Activated CD8-positive, alpha-beta T cell treated with anti-CD3 and anti-CD28 coated beads for 36 hours (primary cell): ENCODE measurements around the gene GPR139. TPM values are rescaled to one million over a fixed set of nuclear protein-coding genes. Genes with fewer than 3 reads are reported as not detected.

Experiments
- ATAC-seq: fragments of 200-7000 bp; cut with Tn5 transposase; one replicate; pipeline ENCODE4 v1.10.0; 2021; ENCODE audit warnings: mild to moderate bottlenecking, moderate library complexity
- CTCF ChIA-PET: fragments of 350-600 bp; sonication (Branson Sonifier 250); formaldehyde crosslinking; loops from one replicate; lab custom pipeline; 2021; ENCODE audit warnings: antibody characterized with exemption; lab: Charles Lee
- POLR2A ChIA-PET: fragments of 350-600 bp; sonication (Branson Sonifier 250); formaldehyde crosslinking; loops from one replicate; lab custom pipeline; 2021; ENCODE audit warnings: antibody characterized with exemption; lab: Charles Lee
- DNase-seq: peaks from one replicate; pipeline ENCODE4 v3.0.0-alpha.2; 2020
- H3K27ac Mint-ChIP-seq: one replicate; pipeline ENCODE4 v1.8.0; 2021; ENCODE audit warnings: mild to moderate bottlenecking, mixed read lengths
- H3K27me3 Mint-ChIP-seq: one replicate; pipeline ENCODE4 v1.8.0; 2021; ENCODE audit warnings: mixed read lengths
- H3K36me3 Mint-ChIP-seq: one replicate; pipeline ENCODE4 v1.8.0; 2021; ENCODE audit warnings: low read depth, mixed read lengths
- H3K4me1 Mint-ChIP-seq: one replicate; pipeline ENCODE4 v1.8.0; 2021; ENCODE audit warnings: low read depth, mixed read lengths
- H3K4me3 Mint-ChIP-seq: one replicate; pipeline ENCODE4 v1.8.0; 2021; ENCODE audit warnings: mild to moderate bottlenecking, moderate library complexity, mixed read lengths
- H3K9me3 Mint-ChIP-seq: one replicate; pipeline ENCODE4 v1.8.0; 2021; ENCODE audit warnings: mixed read lengths
- intact Hi-C: fragments of 100-400 bp; cut with micrococcal nuclease; formaldehyde crosslinking; loops from one replicate; pipeline ENCODE4 v1.10.0; 2022
- total RNA-seq, 2 experiments: library from RNA; stranded (reverse); gene quantifications; one replicate each; pipeline ENCODE4 v1.2.3, GENCODE V29; 2021
- TF ChIP-seq, protein P1 (sequence below): fragments of 200-600 bp; IDR thresholded peaks from one replicate; pipeline ENCODE4 v1.8.0; 2022; ENCODE audit warnings: antibody characterized with exemption, mild to moderate bottlenecking

Gene GPR139
- total RNA-seq, 2 experiments from 2014 or later: not detected

DNA sequence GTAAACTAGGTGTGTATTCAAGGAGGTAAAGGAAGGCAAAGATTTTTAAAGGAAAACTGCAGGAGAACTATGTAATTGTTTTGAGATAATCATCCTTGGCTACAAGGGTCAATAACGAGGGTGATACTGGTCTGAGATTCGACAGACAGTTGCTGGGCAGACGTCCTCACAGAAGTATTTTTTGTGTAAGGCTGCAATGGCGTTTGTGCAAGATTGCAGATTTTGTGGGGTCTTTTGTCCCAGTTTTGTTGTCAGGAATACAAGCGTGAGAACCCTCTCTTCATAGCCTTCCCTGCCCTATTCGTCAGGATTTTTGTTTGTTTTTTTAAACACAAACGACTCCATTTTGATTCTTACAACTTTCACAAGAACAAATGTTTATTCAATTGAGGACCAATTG lies 57.5 kb downstream of the GPR139 start:
- TF ChIP-seq, protein P1, sequence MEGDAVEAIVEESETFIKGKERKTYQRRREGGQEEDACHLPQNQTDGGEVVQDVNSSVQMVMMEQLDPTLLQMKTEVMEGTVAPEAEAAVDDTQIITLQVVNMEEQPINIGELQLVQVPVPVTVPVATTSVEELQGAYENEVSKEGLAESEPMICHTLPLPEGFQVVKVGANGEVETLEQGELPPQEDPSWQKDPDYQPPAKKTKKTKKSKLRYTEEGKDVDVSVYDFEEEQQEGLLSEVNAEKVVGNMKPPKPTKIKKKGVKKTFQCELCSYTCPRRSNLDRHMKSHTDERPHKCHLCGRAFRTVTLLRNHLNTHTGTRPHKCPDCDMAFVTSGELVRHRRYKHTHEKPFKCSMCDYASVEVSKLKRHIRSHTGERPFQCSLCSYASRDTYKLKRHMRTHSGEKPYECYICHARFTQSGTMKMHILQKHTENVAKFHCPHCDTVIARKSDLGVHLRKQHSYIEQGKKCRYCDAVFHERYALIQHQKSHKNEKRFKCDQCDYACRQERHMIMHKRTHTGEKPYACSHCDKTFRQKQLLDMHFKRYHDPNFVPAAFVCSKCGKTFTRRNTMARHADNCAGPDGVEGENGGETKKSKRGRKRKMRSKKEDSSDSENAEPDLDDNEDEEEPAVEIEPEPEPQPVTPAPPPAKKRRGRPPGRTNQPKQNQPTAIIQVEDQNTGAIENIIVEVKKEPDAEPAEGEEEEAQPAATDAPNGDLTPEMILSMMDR: no peak
- CTCF ChIA-PET: no interaction called here
- H3K9me3 Mint-ChIP-seq: peaks cover 2% of the 10 kb centered on the region

DNA sequence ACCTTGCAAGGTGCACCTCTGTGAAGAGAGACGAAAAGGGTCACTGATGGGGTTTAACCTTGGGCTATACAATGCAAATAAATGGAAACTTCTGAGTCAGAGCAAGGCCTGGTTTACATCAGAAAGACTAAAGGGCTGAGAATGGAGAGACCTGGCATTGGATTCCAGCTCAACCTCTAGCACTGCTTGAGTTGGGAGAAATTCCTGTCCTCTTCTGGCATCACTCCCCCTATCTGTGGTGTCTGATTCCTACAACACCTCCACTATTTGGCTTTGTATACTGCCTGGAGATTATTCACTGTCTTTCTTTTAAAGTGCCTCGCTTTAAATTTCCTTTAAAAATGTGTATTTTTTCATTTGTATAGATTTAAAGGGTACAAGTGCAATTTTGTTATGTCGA lies 68.8 kb downstream of the GPR139 start:
- TF ChIP-seq, protein P1: no peak
- CTCF ChIA-PET: no interaction called here

More for the DNA sequence above, 57.5 kb downstream of the GPR139 start:
- H3K4me1 Mint-ChIP-seq: no peaks in the 10 kb centered on the region
- no peak overlapping the region for H3K4me3 Mint-ChIP-seq
- DNase-seq (no peak), ATAC-seq (no peak)
- POLR2A ChIA-PET: no interaction called here
- no peaks in the 10 kb centered on the region for H3K36me3 Mint-ChIP-seq
- intact Hi-C loops: no loop called here
- peaks cover 6% of the 10 kb centered on the region for H3K27me3 Mint-ChIP-seq
- no peak overlapping the region for H3K27ac Mint-ChIP-seq

DNA sequence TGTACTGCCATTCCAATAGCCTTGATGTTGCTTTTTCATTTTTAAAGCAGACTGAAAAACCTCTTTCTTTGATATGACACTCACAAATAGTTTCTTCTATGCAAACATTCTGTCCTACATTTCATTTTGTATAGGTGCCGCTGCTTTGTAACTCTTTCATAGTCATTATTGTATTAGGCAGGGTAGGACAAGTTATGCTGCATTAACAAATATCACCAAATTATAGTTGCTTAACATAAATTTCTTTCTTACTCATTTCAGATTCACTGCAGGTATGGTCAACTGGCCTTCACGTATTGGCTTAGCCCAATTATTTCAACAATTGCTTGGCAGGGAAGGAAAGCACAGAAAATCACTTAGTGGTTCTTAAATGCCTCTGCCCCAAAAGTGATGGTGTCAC lies 70.8 kb downstream of the GPR139 start:
- TF ChIP-seq, protein P1: no peak
- Mint-ChIP-seq H3K27ac (no peak overlapping the region), H3K4me3 (no peak overlapping the region), H3K36me3 (no peaks in the 10 kb centered on the region), H3K27me3 (no peaks in the 10 kb centered on the region), H3K4me1 (no peaks in the 10 kb centered on the region), H3K9me3 (peaks cover 2% of the 10 kb centered on the region)
- ChIA-PET CTCF (interaction anchor here (0.8 kb wide), 1 partner anchor 95 kb away, joined by 3 read pairs; no protein-coding TSS in a partner anchor), POLR2A (no interaction called here)
- intact Hi-C loops: no loop called here
- DNase-seq (no peak), ATAC-seq (no peak)

More for the DNA sequence above, 68.8 kb downstream of the GPR139 start:
- Mint-ChIP-seq H3K9me3 (peaks cover 2% of the 10 kb centered on the region), H3K4me1 (no peaks in the 10 kb centered on the region), H3K27ac (no peak overlapping the region), H3K36me3 (no peaks in the 10 kb centered on the region), H3K27me3 (peaks cover 2% of the 10 kb centered on the region), H3K4me3 (no peak overlapping the region)
- POLR2A ChIA-PET: no interaction called here
- ATAC-seq: no peak
- intact Hi-C loops: no loop called here
- no peak for DNase-seq

DNA sequence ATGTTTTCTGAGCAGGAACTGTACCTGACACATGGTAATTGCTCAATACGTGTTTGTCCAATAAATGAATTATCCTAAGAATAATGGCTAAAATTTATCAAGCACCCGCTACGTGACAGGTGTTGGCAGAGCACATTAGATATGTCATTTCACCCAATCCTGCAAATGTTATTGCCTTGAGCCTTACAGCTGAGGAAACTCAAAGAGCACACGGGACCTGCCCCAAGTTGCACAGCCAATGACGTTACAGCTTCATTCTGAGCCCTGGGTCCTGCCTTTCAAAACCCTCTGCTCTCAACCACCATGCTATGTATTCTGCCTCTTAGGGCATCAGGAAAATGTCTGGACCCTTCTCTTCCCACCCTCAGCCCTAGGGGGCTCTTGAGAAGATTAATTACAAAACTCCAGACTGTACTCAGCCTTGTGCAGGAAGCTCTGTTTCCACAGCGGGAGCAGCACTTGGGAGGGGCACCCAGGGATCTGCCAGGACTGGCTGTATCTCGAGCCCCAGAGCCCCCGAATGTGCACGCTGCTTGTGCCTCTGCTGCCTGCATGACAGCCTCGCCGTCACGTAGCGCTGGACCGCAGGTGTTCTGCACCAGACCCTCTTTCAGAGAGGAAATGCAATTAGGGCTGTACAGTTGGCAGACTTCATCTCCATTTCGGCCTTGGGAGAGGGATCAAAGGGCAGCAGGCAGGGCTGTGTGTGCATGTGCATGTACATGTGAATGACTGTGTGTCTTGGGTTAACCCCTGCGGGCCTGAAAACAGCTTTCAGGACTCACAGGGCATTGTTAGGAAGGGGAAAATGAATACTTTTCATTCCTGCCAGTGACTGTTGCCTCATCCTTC lies 71.6 kb downstream of the GPR139 start:
- POLR2A ChIA-PET: interaction anchor here (1.1 kb wide), 1 partner anchor 9 kb away, joined by 3 read pairs; no protein-coding TSS in a partner anchor
- Mint-ChIP-seq H3K9me3 (peaks cover 2% of the 10 kb centered on the region), H3K27me3 (no peaks in the 10 kb centered on the region), H3K27ac (no peak overlapping the region), H3K4me1 (no peaks in the 10 kb centered on the region), H3K36me3 (no peaks in the 10 kb centered on the region), H3K4me3 (no peak overlapping the region)
- DNase-seq (no peak), ATAC-seq (no peak)
- intact Hi-C loops: no loop called here
- CTCF ChIA-PET: interaction anchor here (0.8 kb wide), 1 partner anchor 94 kb away, joined by 3 read pairs; no protein-coding TSS in a partner anchor
- TF ChIP-seq, protein P1: no peak

DNA sequence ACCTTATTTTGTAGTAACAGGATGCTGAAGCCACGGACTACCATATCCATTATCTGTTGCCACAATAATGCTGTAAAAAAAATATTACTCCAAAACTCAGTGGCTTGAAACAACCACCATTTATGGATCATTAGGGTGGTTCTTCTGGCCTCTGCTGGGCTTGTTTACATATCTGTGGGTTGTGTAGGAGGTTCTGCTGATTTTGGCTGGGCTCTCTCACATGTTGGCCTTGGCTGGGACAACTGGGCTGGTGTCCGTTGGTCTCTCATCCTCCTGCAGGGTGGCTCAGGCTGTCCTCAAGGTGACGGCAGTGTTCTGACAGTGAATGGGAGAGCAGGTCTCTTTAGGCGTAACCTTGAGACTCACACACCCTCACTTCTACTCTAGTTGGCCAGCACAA lies 76.0 kb downstream of the GPR139 start:
- H3K36me3 Mint-ChIP-seq: no peaks in the 10 kb centered on the region
- no peak overlapping the region for H3K4me3 Mint-ChIP-seq
- no peak for DNase-seq
- no peak overlapping the region for H3K27ac Mint-ChIP-seq
- TF ChIP-seq, protein P1: no peak
- CTCF ChIA-PET: no interaction called here
- POLR2A ChIA-PET: no interaction called here
- peaks cover 2% of the 10 kb centered on the region for H3K27me3 Mint-ChIP-seq
- no peaks in the 10 kb centered on the region for H3K4me1 Mint-ChIP-seq
- ATAC-seq: no peak
- intact Hi-C loops: no loop called here
- peaks cover 2% of the 10 kb centered on the region for H3K9me3 Mint-ChIP-seq
